LNCAP (cell line): ENCODE data around the gene PRIM2.

Experiments used
- TF ChIP-seq, protein P1 (sequence below): fragments of 450-650 bp; IDR thresholded peaks from 2 replicates; pipeline ENCODE4 v1.5.1; 2017; ENCODE audit warnings: mild to moderate bottlenecking

The PRIM2 gene

DNA sequence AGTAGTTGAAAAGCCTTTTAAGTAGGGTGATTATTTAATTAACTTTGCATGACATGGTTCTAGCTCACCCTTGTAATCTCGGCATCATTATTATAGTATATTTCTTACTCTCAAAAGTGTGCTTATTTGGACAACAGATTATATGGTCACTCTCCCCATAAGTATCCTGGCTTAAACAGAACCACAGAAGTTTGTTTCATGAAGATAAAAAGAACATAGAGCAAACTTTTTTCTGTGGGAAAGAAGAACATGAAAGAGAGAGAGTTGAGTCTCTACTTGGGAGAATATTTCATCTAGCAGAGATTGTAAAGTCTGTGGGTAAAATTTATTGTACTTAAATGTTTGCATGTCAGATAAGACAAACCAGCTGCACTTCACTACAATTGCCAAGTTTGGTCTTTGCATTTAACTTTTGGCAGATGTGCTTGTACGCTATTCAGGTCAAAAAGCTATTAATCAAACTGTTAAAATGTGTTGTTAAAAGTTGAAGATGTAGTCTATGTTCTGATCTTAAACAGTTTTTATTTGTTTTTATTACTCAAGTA, 33.4 kb upstream of the PRIM2 start:
- TF ChIP-seq, protein P1, sequence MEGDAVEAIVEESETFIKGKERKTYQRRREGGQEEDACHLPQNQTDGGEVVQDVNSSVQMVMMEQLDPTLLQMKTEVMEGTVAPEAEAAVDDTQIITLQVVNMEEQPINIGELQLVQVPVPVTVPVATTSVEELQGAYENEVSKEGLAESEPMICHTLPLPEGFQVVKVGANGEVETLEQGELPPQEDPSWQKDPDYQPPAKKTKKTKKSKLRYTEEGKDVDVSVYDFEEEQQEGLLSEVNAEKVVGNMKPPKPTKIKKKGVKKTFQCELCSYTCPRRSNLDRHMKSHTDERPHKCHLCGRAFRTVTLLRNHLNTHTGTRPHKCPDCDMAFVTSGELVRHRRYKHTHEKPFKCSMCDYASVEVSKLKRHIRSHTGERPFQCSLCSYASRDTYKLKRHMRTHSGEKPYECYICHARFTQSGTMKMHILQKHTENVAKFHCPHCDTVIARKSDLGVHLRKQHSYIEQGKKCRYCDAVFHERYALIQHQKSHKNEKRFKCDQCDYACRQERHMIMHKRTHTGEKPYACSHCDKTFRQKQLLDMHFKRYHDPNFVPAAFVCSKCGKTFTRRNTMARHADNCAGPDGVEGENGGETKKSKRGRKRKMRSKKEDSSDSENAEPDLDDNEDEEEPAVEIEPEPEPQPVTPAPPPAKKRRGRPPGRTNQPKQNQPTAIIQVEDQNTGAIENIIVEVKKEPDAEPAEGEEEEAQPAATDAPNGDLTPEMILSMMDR = no peak

DNA sequence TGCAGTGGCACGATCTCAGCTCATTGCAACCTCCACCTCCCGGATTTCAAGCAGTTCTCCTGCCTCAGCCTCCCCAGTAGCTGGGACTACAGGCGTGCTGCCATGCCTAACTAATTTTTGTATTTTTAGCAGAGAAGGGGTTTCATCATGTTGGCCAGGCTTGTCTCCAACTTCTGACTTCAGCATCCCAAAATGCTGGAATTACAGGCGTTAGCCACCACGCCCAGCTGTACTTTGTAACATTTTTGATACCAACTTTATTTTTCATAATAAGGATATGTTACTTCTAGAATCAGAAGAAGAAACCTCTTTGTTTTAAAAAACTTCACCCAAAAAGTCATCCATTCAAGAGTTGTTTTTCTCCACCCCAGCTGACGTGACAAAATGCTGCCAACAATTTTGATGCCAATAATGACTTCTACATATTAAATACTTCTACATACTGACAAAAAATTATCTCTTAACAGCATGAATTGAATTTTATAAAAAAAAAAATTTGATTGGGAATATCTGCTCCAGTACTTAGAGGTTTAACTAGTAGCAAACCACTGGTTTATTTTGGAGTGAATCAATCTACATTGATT, 22.5 kb upstream of the PRIM2 start:
- TF ChIP-seq, protein P1 = no peak

DNA sequence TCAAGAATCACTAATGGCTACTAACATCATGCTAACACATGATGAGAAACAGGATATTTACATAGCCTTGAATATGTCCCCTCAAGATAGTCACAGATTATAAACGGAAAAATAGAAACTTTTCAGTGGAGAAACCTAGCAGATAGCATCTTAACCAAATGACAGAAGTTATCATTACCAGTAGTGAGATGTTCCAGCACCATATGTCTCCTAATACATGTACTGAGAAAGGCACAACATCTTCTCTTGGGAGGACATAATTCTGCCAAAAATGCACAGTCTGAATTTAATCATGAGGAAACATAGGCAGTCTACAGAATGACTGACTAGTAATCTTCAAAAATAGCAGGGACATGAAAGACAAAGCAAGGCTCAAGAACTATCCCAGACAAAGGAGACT, 19.9 kb upstream of the PRIM2 start:
- TF ChIP-seq, protein P1 = no peak

DNA sequence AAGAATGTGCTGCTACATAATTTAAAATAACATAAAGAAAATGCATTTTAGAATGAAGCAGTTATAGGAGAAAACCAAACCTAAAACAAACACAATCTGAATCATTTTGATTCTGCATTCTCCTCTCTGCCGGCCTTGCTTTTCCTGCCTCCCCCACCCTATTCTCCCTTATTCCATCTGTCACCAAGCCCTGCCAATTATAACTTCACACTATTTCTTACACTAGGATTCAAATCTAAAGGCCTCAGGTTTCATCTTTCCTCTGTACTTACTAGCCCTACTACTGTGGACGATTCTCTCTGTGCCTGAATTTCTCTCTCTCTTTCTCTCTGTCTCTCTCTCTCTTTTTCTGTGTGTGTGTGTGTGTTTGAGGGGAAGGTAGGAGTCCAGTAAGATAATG, 18.7 kb upstream of the PRIM2 start:
- TF ChIP-seq, protein P1 = no peak

DNA sequence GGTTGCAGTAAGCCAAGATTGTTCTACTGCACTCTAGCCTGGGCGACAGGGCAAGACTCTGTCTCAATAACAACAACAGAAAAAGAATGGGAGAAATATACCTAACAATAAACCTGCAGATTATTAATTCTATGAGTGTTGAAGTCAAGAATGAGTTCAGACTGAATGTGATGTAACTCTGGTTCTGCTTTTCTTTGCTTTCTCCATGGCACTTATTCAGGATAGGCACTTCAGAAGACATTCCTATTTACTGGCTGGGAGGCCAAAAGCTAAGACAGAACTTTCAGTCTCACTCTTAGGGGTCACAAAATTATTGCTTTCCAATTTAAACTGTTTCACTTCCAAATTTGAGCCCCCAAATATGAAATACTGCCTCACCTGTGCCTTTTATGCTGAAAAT, 15.7 kb upstream of the PRIM2 start:
- TF ChIP-seq, protein P1 = no peak

DNA sequence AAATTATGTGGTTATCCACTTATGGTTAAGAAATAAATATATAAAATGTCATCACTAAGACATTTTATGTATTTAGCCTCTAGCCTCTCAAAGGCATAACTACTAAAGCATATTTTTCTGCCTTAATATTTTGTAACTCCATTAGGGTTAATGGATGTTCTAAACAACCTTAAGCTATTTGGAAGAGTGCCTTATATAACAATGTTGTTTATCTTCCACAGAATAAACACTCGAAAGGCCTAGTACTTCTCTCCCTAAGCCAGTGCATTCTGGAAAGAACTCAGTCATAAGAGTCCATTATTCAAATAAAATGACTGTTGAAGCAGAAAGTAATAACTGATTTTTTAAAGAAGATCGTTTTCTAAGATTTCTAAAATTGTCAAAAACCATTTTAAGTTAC, 15.0 kb upstream of the PRIM2 start:
- TF ChIP-seq, protein P1 = no peak

DNA sequence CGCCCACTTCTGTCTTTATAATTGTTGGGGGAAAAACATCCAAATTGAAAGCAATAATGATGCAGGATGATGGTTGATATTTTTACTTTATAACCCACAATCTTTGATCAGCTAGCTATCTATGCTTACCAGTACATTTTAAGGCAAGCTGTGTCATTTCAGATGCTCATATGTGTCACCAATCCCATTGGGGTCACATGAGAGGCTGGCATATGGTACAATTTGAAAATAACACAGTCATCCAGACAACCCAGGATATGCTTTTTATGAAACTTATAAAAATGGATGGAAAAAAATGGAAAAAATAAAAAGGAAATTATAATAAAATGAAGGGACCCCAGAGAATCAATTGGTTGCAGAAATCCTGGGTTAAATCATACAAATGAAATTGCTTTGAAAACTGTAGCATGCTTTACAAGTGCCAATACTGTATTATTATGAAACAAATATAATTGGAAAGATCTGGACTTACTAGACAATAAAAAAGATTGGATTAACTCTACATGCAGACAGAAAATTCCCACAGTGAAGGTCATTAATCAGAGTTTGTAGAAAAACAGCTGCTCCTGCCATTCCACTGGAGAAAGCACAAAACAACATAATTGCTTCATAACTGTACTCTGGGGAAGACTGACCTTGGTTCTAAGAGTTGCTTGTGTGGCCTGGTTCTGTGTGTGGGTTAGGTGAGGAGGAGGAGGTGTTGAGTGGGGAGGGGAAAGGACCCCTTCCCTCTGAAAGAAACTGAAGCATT, 13.3 kb upstream of the PRIM2 start:
- TF ChIP-seq, protein P1 = no peak
